Mammary epithelial cell (primary cell): ENCODE data around the gene EML5.

ENCODE experiments used
- EZH2 ChIP-seq: IDR thresholded peaks from 2 replicates; pipeline ENCODE4 v1.6.1; 2012; ENCODE audit warnings: low read length, inconsistent platforms, borderline replicate concordance
- TF ChIP-seq, protein P1 (sequence below), 2 donors: IDR thresholded peaks in 1 of 2; conservative IDR thresholded peaks in 1 of 2; 2 replicates each; pipeline ENCODE4 v1.5.1; 2011 to 2012; ENCODE audit warnings: inconsistent platforms in 2 of 2, low read length in 2 of 2, mild to moderate bottlenecking in 2 of 2, control low read depth in 1 of 2, low read depth in 1 of 2; ENCODE audit not compliant: insufficient read depth in 1 of 2; ENCODE audit errors: extremely low read depth in 1 of 2

GRCh38 chr14:88818018-88818417 lies 25.3 kb upstream of the EML5 start:
- TF ChIP-seq, protein P1, sequence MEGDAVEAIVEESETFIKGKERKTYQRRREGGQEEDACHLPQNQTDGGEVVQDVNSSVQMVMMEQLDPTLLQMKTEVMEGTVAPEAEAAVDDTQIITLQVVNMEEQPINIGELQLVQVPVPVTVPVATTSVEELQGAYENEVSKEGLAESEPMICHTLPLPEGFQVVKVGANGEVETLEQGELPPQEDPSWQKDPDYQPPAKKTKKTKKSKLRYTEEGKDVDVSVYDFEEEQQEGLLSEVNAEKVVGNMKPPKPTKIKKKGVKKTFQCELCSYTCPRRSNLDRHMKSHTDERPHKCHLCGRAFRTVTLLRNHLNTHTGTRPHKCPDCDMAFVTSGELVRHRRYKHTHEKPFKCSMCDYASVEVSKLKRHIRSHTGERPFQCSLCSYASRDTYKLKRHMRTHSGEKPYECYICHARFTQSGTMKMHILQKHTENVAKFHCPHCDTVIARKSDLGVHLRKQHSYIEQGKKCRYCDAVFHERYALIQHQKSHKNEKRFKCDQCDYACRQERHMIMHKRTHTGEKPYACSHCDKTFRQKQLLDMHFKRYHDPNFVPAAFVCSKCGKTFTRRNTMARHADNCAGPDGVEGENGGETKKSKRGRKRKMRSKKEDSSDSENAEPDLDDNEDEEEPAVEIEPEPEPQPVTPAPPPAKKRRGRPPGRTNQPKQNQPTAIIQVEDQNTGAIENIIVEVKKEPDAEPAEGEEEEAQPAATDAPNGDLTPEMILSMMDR (conservative IDR thresholded peaks at IDR 0.05 in 1 of 2, IDR thresholded peaks at IDR 0.05 in 1 of 2; ENCODE audit: extremely low read depth in 1 of 2, insufficient read depth in 1 of 2, low read depth in 1 of 2, low read length in 2 of 2) = no peak
- TF ChIP-seq EZH2 = no peak
